Body of pancreas (tissue), 4 donors: ENCODE measurements around the gene KLHL18.

Experiments
- CTCF ChIP-seq, 7 experiments: fragments of 450-650 bp in 4 of 7; fragments of 200-600 bp in 3 of 7; sonication (generic) in 3 of 7; IDR thresholded peaks; one replicate each; pipeline ENCODE4 v1.5.1; 2016 to 2019; ENCODE audit warnings: antibody characterized with exemption in 7 of 7
- POLR2A ChIP-seq, 3 donors: fragments of 450-650 bp; IDR thresholded peaks; one replicate each; pipeline ENCODE4 v1.6.1; 2016; ENCODE audit warnings: antibody characterized with exemption in 3 of 3, mild to moderate bottlenecking in 2 of 3

- no peak for TF ChIP-seq CTCF (IDR thresholded peaks at IDR 0.05)
- TF ChIP-seq POLR2A (IDR thresholded peaks at IDR 0.05), result no peak
These were observed 6.2 kb upstream of the KLHL18 start for GRCh38 chr3:47276558-47276957.
